Parathyroid adenoma (tissue), 2 donors: ENCODE measurements around the gene LRRC46.
A peak's percentile ranks its signal among the peaks of the same experiment; 100 is the strongest.

Experiments used
- H2AFZ ChIP-seq: fragments of 300-600 bp; sonication (generic); one replicate; pipeline ENCODE4 v1.7.0; 2017; ENCODE audit warnings: antibody characterized with exemption, mild to moderate bottlenecking
- H3K27ac ChIP-seq: fragments of 300-600 bp; sonication (generic); one replicate; pipeline ENCODE4 v1.7.0; 2017
- H3K27me3 ChIP-seq: fragments of 300-600 bp; sonication (generic); one replicate; pipeline ENCODE4 v1.7.0; 2017; ENCODE audit warnings: low read length; ENCODE audit not compliant: control insufficient read depth, insufficient read depth
- H3K36me3 ChIP-seq: fragments of 300-600 bp; sonication (generic); one replicate; pipeline ENCODE4 v1.7.0; 2017; ENCODE audit warnings: low read length; ENCODE audit not compliant: control insufficient read depth, insufficient read depth
- H3K4me1 ChIP-seq: fragments of 300-600 bp; sonication (generic); one replicate; pipeline ENCODE4 v1.7.0; 2017; ENCODE audit warnings: control low read depth
- H3K4me2 ChIP-seq: fragments of 300-600 bp; sonication (generic); one replicate; pipeline ENCODE4 v1.7.0; 2017; ENCODE audit warnings: low read length
- H3K4me3 ChIP-seq: fragments of 300-600 bp; sonication (generic); one replicate; pipeline ENCODE4 v1.7.0; 2017; ENCODE audit warnings: low read depth, low read length
- H3K79me2 ChIP-seq: fragments of 300-600 bp; sonication (generic); one replicate; pipeline ENCODE4 v1.7.0; 2017; ENCODE audit warnings: control low read depth
- H3K9ac ChIP-seq: fragments of 300-600 bp; sonication (generic); one replicate; pipeline ENCODE4 v1.7.0; 2017; ENCODE audit warnings: mild to moderate bottlenecking
- H3K9me3 ChIP-seq: fragments of 300-600 bp; sonication (generic); one replicate; pipeline ENCODE4 v1.7.0; 2017; ENCODE audit warnings: low read length; ENCODE audit not compliant: control insufficient read depth
- CTCF ChIP-seq: fragments of 300-600 bp; sonication (generic); IDR thresholded peaks from one replicate; pipeline ENCODE4 v1.7.0; 2017; ENCODE audit warnings: antibody characterized with exemption, mild to moderate bottlenecking
- donor health status: primary hyperparathyroidism.

LRRC46 gene

DNA sequence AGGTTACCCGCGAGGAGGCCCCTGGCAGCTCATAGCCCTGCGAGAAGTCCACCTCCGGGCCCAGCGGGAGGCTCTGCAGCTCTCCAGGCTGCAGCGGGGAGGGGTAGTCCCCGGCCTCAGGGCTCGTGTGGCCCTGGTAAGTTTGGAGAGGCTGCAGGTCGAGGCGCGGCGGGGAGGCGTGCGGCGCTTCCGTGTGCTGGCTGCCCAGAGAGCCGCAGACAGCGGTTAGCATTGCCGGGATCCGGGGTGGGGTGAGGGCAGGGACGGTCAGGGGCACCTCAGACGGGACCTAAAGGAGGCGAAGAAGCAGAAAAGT lies 16.7 kb downstream of the LRRC46 start:
- no peak for TF ChIP-seq CTCF
- Histone ChIP-seq H3K4me1 (peaks cover 24% of the 10 kb centered on the region), H3K9ac (no peak overlapping the region), H3K4me2 (no peak overlapping the region), H3K4me3 (no peak overlapping the region), H3K27me3 (no peaks in the 10 kb centered on the region), H3K36me3 (no peaks in the 10 kb centered on the region), H3K9me3 (no peaks in the 10 kb centered on the region), H3K27ac (no peak overlapping the region), H3K79me2 (peaks cover 7% of the 10 kb centered on the region), H2AFZ (no peak overlapping the region)

DNA sequence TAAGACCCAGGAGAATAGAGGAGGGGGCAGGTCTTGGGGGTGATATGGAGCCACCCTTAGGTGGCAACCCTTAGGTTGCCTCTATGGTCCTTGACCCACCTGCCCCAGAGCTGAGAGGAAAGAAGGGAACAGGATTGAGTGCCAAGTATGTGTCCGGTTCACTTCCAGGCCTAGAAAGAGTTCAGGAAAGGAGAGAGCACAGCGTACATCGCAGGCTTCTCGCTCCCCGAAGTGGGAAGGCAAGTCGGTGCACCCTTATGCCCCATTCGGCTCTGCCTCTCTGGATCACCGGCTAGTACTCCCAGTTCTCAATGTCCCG lies 18.9 kb downstream of the LRRC46 start:
- Histone ChIP-seq H3K4me1 (peaks cover 5% of the 10 kb centered on the region), H3K9ac (peak overlapping the region; percentile 65), H3K4me3 (peak overlapping the region; percentile 90), H3K4me2 (peak overlapping the region; percentile 94), H3K9me3 (no peaks in the 10 kb centered on the region), H3K27me3 (no peaks in the 10 kb centered on the region), H2AFZ (peak overlapping the region; percentile 87), H3K79me2 (peaks cover 7% of the 10 kb centered on the region), H3K36me3 (no peaks in the 10 kb centered on the region), H3K27ac (peak overlapping the region; percentile 89)
- no peak for TF ChIP-seq CTCF

DNA sequence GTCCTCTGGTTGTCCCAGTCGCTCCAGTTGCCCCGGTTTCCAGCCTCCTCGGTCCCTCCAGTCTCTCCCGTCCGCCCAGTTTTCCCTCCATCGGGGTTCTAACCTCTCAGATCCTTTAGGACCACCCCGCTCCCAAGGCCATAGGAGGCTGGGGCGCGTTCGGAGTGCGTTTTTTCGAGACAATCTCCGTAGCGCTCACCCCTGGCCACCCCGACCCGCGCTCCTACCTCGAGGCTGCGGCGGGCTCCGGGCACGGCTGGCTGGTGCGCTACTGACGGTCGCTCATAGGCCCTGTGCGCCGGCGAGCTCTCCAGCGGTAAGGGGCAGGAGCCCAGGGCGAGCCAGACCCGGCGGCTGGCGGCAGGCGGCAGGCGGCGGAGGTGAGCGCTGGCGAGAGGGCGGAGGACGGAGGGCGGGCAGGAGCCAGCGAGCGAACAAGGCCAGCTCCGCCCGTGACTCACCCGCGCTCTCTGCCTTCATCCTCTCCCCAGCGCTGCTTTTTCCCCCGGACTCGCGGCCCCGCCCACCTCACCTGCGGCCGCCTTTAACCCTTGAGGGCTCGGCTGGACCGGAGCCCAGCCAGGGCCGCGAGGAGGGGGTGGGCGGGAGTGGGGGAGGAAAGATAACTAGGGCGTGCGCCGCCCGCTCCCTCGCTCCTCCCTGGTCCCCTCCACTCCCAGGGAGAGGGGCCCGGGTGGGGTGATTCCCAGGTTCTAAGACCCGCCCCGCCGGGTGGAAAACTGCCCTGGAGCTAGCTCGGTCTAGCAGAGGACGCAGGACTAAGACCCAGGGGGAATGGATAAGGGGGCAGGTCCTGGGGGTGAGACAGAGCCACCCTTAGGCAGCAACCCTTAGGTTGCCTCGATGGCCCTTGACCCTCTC lies 19.5 kb downstream of the LRRC46 start, which contains the start of gene SP6:
Gene SP6 (minus strand): TSS at position 472 of the 882 bp plus-strand sequence. CDS start 2,734 bp downstream, outside the sequence.
- H3K4me2 ChIP-seq, result peak within 1 kb of the TSS; percentile 94
- no peaks in the 10 kb centered on the region for H3K36me3 ChIP-seq
- H3K79me2 ChIP-seq, result peaks cover 3% of the 10 kb centered on the region
- H3K9ac ChIP-seq, result peak within 1 kb of the TSS; percentile 65
- TF ChIP-seq CTCF, result peak; percentile 39
- peak within 1 kb of the TSS; percentile 87 for H2AFZ ChIP-seq
- no peaks in the 10 kb centered on the region for H3K27me3 ChIP-seq
- peak within 1 kb of the TSS; percentile 89 for H3K27ac ChIP-seq
- H3K9me3 ChIP-seq, result no peaks in the 10 kb centered on the region
- peak within 1 kb of the TSS; percentile 90 for H3K4me3 ChIP-seq
- H3K4me1 ChIP-seq, result no peaks in the 10 kb centered on the region

DNA sequence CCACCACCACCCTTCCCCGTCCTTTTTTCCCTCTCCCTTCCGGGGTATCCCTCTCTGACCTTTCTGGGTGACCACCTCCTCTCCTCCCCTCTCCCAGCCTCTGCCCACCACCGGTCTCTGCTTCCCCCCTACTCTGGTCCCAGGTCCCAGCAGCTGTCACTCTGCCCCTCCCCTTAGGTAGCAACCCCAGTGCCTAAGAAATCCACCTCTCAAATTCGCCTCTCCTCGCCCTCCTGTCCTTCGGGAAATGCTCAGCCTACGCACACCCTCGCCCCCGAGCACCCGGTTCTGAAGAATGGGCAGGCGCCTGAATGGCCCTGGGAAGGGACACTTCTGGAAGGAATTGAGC lies 20.3 kb downstream of the LRRC46 start:
- Histone ChIP-seq H3K4me1 (no peaks in the 10 kb centered on the region), H3K4me3 (no peak overlapping the region), H3K9ac (no peak overlapping the region), H3K27ac (no peak overlapping the region), H3K27me3 (no peaks in the 10 kb centered on the region), H3K36me3 (no peaks in the 10 kb centered on the region), H3K9me3 (no peaks in the 10 kb centered on the region), H3K79me2 (peaks cover 2% of the 10 kb centered on the region), H2AFZ (no peak overlapping the region), H3K4me2 (no peak overlapping the region)
- no peak for TF ChIP-seq CTCF
